ENCODE measurements around the gene COL3A1.

DNA sequence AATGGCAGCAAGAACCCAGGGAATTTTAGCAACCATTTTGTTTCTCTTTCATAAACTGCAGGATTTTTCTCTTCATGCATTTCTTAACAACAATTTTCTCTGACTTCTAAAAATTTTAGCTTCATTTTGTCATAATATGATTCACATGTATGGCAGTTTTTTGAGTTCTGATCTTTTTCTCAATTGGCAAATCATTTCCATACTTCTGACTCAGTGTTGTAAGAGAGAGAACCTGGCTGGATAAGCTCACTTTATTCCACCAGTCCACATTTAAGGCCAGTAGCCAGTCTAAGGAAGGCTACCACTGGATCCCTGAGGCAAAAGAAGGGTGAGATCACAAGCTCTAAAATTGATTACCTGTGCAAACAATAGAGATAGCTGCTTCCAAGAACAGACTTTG, 42.8 kb upstream of the COL3A1 start:
- TF ChIP-seq MXI1 (IDR thresholded peaks at IDR 0.05; ENCODE audit: low read depth, low read length): no peak
- no peak for TF ChIP-seq NONO (IDR thresholded peaks at IDR 0.05; ENCODE audit: low read depth in 2 of 2, low read length in 1 of 2)
